GM18861 (cell line): ENCODE results near the gene FIGNL1.
A peak's percentile ranks its signal among the peaks of the same experiment; 100 is the strongest.
"Not testable (repeated sequence)": the region's sequence is repeated elsewhere in the genome, so short reads cannot be mapped to it uniquely, and the experiment has no call there.

ENCODE experiments used
- ATAC-seq: cut with Tn5 transposase; IDR thresholded peaks from one replicate; pipeline ENCODE4 v1.9.1; 2021; ENCODE audit not compliant: unreplicated experiment

The FIGNL1 gene

GRCh38 chr7:50471970-50472369, 21.8 kb upstream of the FIGNL1 start:
- ATAC-seq: no peak

- ATAC-seq: no peak
Measured at GRCh38 chr7:50470250-50471163, 20.4 kb upstream of the FIGNL1 start.

GRCh38 chr7:50469181-50469580, 19.0 kb upstream of the FIGNL1 start:
- no peak for ATAC-seq

GRCh38 chr7:50467817-50468610, 17.9 kb upstream of the FIGNL1 start:
- peak; percentile 78 for ATAC-seq

GRCh38 chr7:50466815-50467585, 16.9 kb upstream of the FIGNL1 start:
- ATAC-seq: no peak

GRCh38 chr7:50463035-50463434, 12.9 kb upstream of the FIGNL1 start:
- ATAC-seq: no peak

- ATAC-seq: no peak
Measured at GRCh38 chr7:50462361-50462760, 12.2 kb upstream of the FIGNL1 start.

GRCh38 chr7:50461695-50462094, 11.5 kb upstream of the FIGNL1 start:
- ATAC-seq: no peak

GRCh38 chr7:50459183-50459582, 9.0 kb upstream of the FIGNL1 start:
- ATAC-seq: not testable (repeated sequence)

GRCh38 chr7:50458651-50459050, 8.5 kb upstream of the FIGNL1 start:
- ATAC-seq: not testable (repeated sequence)

GRCh38 chr7:50456371-50457123, 6.4 kb upstream of the FIGNL1 start:
- no peak for ATAC-seq

- ATAC-seq: no peak
Measured at GRCh38 chr7:50455658-50456057, 5.5 kb upstream of the FIGNL1 start.

- ATAC-seq: no peak
Measured at GRCh38 chr7:50454968-50455367, 4.8 kb upstream of the FIGNL1 start.

- ATAC-seq: no peak
Measured at GRCh38 chr7:50450590-50451032, 461 bp upstream of the FIGNL1 start.

GRCh38 chr7:50449501-50449880, 659 bp downstream of the FIGNL1 start:
- peak; percentile 3 for ATAC-seq

- ATAC-seq: peak; percentile 44
Measured at GRCh38 chr7:50448823-50449222, 1.3 kb downstream of the FIGNL1 start.

GRCh38 chr7:50446542-50446960, 3.6 kb downstream of the FIGNL1 start:
- peak; percentile 45 for ATAC-seq

GRCh38 chr7:50436133-50436806, 13.9 kb downstream of the FIGNL1 start:
- no peak for ATAC-seq

GRCh38 chr7:50431722-50432305, 18.3 kb downstream of the FIGNL1 start:
- no peak for ATAC-seq
